WTC11 (cell line): Measurements from ENCODE around the gene SCNM1.

ENCODE experiments used
- CTCF ChIP-seq: fragments of 200-600 bp; IDR thresholded peaks from 2 replicates; pipeline ENCODE4 v1.8.0; 2022; ENCODE audit warnings: antibody characterized with exemption
- IRF1 ChIP-seq: sonication (generic); formaldehyde crosslinking; IDR thresholded peaks from 2 replicates; pipeline ENCODE4 v1.8.0; 2023; ENCODE audit warnings: missing genetic modification reagents
- JUN ChIP-seq: sonication (generic); formaldehyde crosslinking; IDR thresholded peaks from 2 replicates; pipeline ENCODE4 v1.8.0; 2023; ENCODE audit warnings: mild to moderate bottlenecking, missing genetic modification reagents
- PRDM15 ChIP-seq: sonication (generic); formaldehyde crosslinking; IDR thresholded peaks from 2 replicates; pipeline ENCODE4 v1.8.0; 2022; ENCODE audit warnings: missing genetic modification reagents
- SP1 ChIP-seq: sonication (generic); formaldehyde crosslinking; conservative IDR thresholded peaks from 2 replicates; pipeline ENCODE4 v1.8.1; 2022; ENCODE audit warnings: missing genetic modification reagents
- TF ChIP-seq, protein P1 (sequence below): sonication (generic); formaldehyde crosslinking; IDR thresholded peaks from 2 replicates; pipeline ENCODE4 v1.8.1; 2023; ENCODE audit warnings: mild to moderate bottlenecking, missing genetic modification reagents, borderline replicate concordance

GRCh38 chr1:151199873-151200581 is 34.1 kb downstream of the SCNM1 start:
- TF ChIP-seq IRF1 (CRISPR knock-in tag) (no peak), CTCF (no peak), JUN (CRISPR knock-in tag) (no peak), SP1 (CRISPR knock-in tag) (no peak), PRDM15 (CRISPR knock-in tag) (no peak)
- TF ChIP-seq, protein P1, sequence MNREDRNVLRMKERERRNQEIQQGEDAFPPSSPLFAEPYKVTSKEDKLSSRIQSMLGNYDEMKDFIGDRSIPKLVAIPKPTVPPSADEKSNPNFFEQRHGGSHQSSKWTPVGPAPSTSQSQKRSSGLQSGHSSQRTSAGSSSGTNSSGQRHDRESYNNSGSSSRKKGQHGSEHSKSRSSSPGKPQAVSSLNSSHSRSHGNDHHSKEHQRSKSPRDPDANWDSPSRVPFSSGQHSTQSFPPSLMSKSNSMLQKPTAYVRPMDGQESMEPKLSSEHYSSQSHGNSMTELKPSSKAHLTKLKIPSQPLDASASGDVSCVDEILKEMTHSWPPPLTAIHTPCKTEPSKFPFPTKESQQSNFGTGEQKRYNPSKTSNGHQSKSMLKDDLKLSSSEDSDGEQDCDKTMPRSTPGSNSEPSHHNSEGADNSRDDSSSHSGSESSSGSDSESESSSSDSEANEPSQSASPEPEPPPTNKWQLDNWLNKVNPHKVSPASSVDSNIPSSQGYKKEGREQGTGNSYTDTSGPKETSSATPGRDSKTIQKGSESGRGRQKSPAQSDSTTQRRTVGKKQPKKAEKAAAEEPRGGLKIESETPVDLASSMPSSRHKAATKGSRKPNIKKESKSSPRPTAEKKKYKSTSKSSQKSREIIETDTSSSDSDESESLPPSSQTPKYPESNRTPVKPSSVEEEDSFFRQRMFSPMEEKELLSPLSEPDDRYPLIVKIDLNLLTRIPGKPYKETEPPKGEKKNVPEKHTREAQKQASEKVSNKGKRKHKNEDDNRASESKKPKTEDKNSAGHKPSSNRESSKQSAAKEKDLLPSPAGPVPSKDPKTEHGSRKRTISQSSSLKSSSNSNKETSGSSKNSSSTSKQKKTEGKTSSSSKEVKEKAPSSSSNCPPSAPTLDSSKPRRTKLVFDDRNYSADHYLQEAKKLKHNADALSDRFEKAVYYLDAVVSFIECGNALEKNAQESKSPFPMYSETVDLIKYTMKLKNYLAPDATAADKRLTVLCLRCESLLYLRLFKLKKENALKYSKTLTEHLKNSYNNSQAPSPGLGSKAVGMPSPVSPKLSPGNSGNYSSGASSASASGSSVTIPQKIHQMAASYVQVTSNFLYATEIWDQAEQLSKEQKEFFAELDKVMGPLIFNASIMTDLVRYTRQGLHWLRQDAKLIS (CRISPR knock-in tag): no peak
